GM23338 (cell line): ENCODE results near the gene TNS3. TPM values are rescaled to one million over a fixed set of nuclear protein-coding genes. Genes with fewer than 3 reads are reported as not detected.

Source experiments
- ATAC-seq: fragments of 200-7000 bp; cut with Tn5 transposase; 3 replicates; pipeline ENCODE4 v1.9.1; 2020
- DNase-seq: peaks from one replicate; pipeline ENCODE4 v3.0.0-alpha.2; 2015; ENCODE audit warnings: low spot score
- H2AFZ ChIP-seq: fragments of 200-600 bp; sonication (generic); 2 replicates; pipeline ENCODE4 v1.8.0; 2016; ENCODE audit warnings: antibody characterized with exemption, mild to moderate bottlenecking, moderate library complexity
- H3F3A ChIP-seq: fragments of 200-600 bp; sonication (generic); replicated peaks from 2 replicates; pipeline ENCODE4 v1.8.0; 2017; ENCODE audit warnings: antibody characterized with exemption, mixed run types, low read depth
- H3K27ac ChIP-seq: fragments of 200-600 bp; sonication (generic); 2 replicates; pipeline ENCODE4 v1.6.1; 2016; ENCODE audit warnings: low read depth
- H3K27me3 ChIP-seq: fragments of 200-600 bp; sonication (generic); 2 replicates; pipeline ENCODE4 v1.8.0; 2016; ENCODE audit warnings: mild to moderate bottlenecking, mixed run types, moderate library complexity; ENCODE audit not compliant: insufficient read depth
- H3K36me3 ChIP-seq: fragments of 200-600 bp; sonication (generic); 2 replicates; pipeline ENCODE4 v1.8.0; 2016; ENCODE audit warnings: mild to moderate bottlenecking; ENCODE audit not compliant: insufficient read depth
- H3K4me1 ChIP-seq: fragments of 200-600 bp; sonication (generic); 2 replicates; pipeline ENCODE4 v1.8.0; 2016; ENCODE audit warnings: mild to moderate bottlenecking, moderate library complexity; ENCODE audit not compliant: insufficient read depth
- H3K4me2 ChIP-seq: fragments of 200-600 bp; sonication (generic); 2 replicates; pipeline ENCODE4 v1.7.1; 2017; ENCODE audit warnings: mixed run types
- H3K4me3 ChIP-seq: fragments of 200-600 bp; sonication (generic); 2 replicates; pipeline ENCODE4 v1.6.1; 2016; ENCODE audit warnings: mixed run types
- H3K79me2 ChIP-seq: fragments of 200-600 bp; sonication (generic); replicated peaks from 2 replicates; pipeline ENCODE4 v1.8.0; 2017; ENCODE audit warnings: mild to moderate bottlenecking; ENCODE audit not compliant: insufficient read depth
- H3K9me2 ChIP-seq: fragments of 200-600 bp; sonication (generic); 2 replicates; pipeline ENCODE4 v1.8.0; 2017; ENCODE audit not compliant: insufficient read depth
- H4K20me1 ChIP-seq: fragments of 200-600 bp; sonication (generic); replicated peaks from 2 replicates; pipeline ENCODE4 v1.8.0; 2017; ENCODE audit warnings: mild to moderate bottlenecking; ENCODE audit not compliant: insufficient read depth
- H3K27ac Mint-ChIP-seq: 2 replicates; pipeline ENCODE4 v1.8.0; 2020; ENCODE audit warnings: inconsistent platforms, mild to moderate bottlenecking, moderate library complexity, mixed read lengths
- H3K27me3 Mint-ChIP-seq: 3 replicates; pipeline ENCODE4 v1.8.0; 2022; ENCODE audit warnings: low read depth, mild to moderate bottlenecking, moderate library complexity, mixed read lengths, inconsistent platforms; ENCODE audit not compliant: insufficient read depth, poor library complexity
- H3K36me3 Mint-ChIP-seq: 3 replicates; pipeline ENCODE4 v1.8.0; 2021; ENCODE audit warnings: low read depth, mild to moderate bottlenecking, inconsistent platforms, moderate library complexity, mixed read lengths
- H3K4me1 Mint-ChIP-seq: 3 replicates; pipeline ENCODE4 v1.8.0; 2020; ENCODE audit warnings: mild to moderate bottlenecking, inconsistent platforms, mixed read lengths
- H3K4me3 Mint-ChIP-seq: 3 replicates; pipeline ENCODE4 v1.8.0; 2021; ENCODE audit warnings: moderate library complexity, mild to moderate bottlenecking, inconsistent platforms, mixed read lengths
- H3K9me3 Mint-ChIP-seq: 3 replicates; pipeline ENCODE4 v1.8.0; 2020; ENCODE audit warnings: moderate library complexity, mild to moderate bottlenecking, inconsistent platforms, mixed read lengths
- CREB1 ChIP-seq: fragments of 250-450 bp; sonication (Bioruptor Pico); IDR thresholded peaks from 2 replicates; pipeline ENCODE4 v1.5.0; 2020; ENCODE audit warnings: low read depth, mild to moderate bottlenecking, moderate library complexity
- CTCF ChIP-seq, 2 experiments: fragments of 200-600 bp in 1 of 2; sonication (generic) in 1 of 2; conservative IDR thresholded peaks; 2 replicates each; pipeline versions ENCODE4 v1.5.1 to v1.6.1; 2016 to 2017; ENCODE audit warnings: antibody characterized with exemption in 2 of 2, low read depth in 2 of 2, mild to moderate bottlenecking in 2 of 2, moderate library complexity in 1 of 2
- ETS1 ChIP-seq: IDR thresholded peaks from 2 replicates; pipeline ENCODE4 v1.6.1; 2016; ENCODE audit warnings: antibody characterized with exemption
- EZH2 ChIP-seq: fragments of 200-600 bp; sonication (generic); IDR thresholded peaks from one replicate; pipeline ENCODE4 v1.8.0; 2017; ENCODE audit warnings: antibody characterized with exemption, mild to moderate bottlenecking, low read depth; ENCODE audit not compliant: unreplicated experiment
- EZH2phosphoT487 ChIP-seq: fragments of 200-600 bp; sonication (generic); IDR thresholded peaks from one replicate; pipeline ENCODE4 v1.8.1; 2018; ENCODE audit warnings: antibody characterized with exemption; ENCODE audit not compliant: unreplicated experiment
- JUNB ChIP-seq: IDR thresholded peaks from one replicate; pipeline ENCODE4 v1.6.1; 2016; ENCODE audit warnings: antibody characterized with exemption; ENCODE audit not compliant: unreplicated experiment
- NANOG ChIP-seq: IDR thresholded peaks from 2 replicates; pipeline ENCODE4 v1.6.1; 2016; ENCODE audit warnings: antibody characterized with exemption, borderline replicate concordance
- POLR2AphosphoS5 ChIP-seq: IDR thresholded peaks from 2 replicates; pipeline ENCODE4 v1.6.1; 2016; ENCODE audit warnings: antibody characterized with exemption, low read depth
- STAT1 ChIP-seq: IDR thresholded peaks from one replicate; pipeline ENCODE4 v1.6.1; 2016; ENCODE audit warnings: antibody characterized with exemption; ENCODE audit not compliant: unreplicated experiment
- ZNF114 ChIP-seq: fragments of 250-450 bp; sonication (Bioruptor Pico); IDR thresholded peaks from 2 replicates; pipeline ENCODE4 v1.5.0; 2020; ENCODE audit warnings: mild to moderate bottlenecking, moderate library complexity
- ZNF331 ChIP-seq: fragments of 250-450 bp; sonication (Bioruptor Pico); IDR thresholded peaks from 2 replicates; pipeline ENCODE4 v1.5.0; 2020; ENCODE audit warnings: low read depth, mild to moderate bottlenecking, moderate library complexity
- ZNF462 ChIP-seq: fragments of 250-450 bp; sonication (Bioruptor Pico); IDR thresholded peaks from 2 replicates; pipeline ENCODE4 v1.5.0; 2020; ENCODE audit warnings: mild to moderate bottlenecking, moderate library complexity
- polyA plus RNA-seq: library from polyadenylated mRNA; unstranded; fragments of >200 nt; fragmentation: Nextera tagmentation; extraction: Ambion mirVana; gene quantifications from 2 replicates; pipeline ENCODE4 v1.2.1, GENCODE V29; 2016
- total RNA-seq: library from RNA; depleted of rRNA; stranded (reverse); fragments of >200 nt; shearing (Covaris generic); gene quantifications from 2 replicates; pipeline ENCODE4 v1.2.3, GENCODE V29; 2014
- TF ChIP-seq, protein P1 (sequence below): IDR thresholded peaks from one replicate; pipeline ENCODE4 v1.6.1; 2018; ENCODE audit warnings: antibody characterized with exemption; ENCODE audit not compliant: unreplicated experiment

TNS3 gene
- total and polyA plus RNA-seq, 2 experiments from 2014 or later, result 6.2 to 28.7 TPM

GRCh38 chr7:47373871-47374451 is 207.9 kb downstream of the TNS3 start:
- Mint-ChIP-seq H3K4me3 (no peak overlapping the region), H3K27ac (no peak overlapping the region), H3K4me1 (peaks cover 33% of the 10 kb centered on the region), H3K9me3 (no peaks in the 10 kb centered on the region), H3K36me3 (peaks cover 5% of the 10 kb centered on the region; the same call in 2 of the 3 replicates), H3K27me3 (peaks cover 5% of the 10 kb centered on the region)
- Histone ChIP-seq H4K20me1 (no peaks in the 10 kb centered on the region; the same call in none of the 2 replicates), H3K36me3 (no peaks in the 10 kb centered on the region), H2AFZ (no peak overlapping the region), H3K27me3 (no peaks in the 10 kb centered on the region), H3K4me2 (no peak overlapping the region), H3K27ac (no peak overlapping the region), H3K4me3 (no peak overlapping the region), H3F3A (no peaks in the 10 kb centered on the region), H3K4me1 (peaks cover 5% of the 10 kb centered on the region), H3K9me2 (no peaks in the 10 kb centered on the region), H3K79me2 (no peaks in the 10 kb centered on the region)
- DNase-seq (no peak), ATAC-seq (no peak)
- TF ChIP-seq NANOG (no peak), POLR2AphosphoS5 (no peak), ZNF462 (CRISPR knock-in tag) (no peak), ZNF331 (CRISPR knock-in tag) (no peak), JUNB (no peak), ETS1 (no peak), CTCF (conservative IDR thresholded peaks at IDR 0.05; ENCODE audit: low read depth in 2 of 2) (no peak), EZH2phosphoT487 (no peak), EZH2 (no peak), ZNF114 (no peak), STAT1 (no peak), CREB1 (CRISPR knock-in tag) (no peak)
- TF ChIP-seq, protein P1, sequence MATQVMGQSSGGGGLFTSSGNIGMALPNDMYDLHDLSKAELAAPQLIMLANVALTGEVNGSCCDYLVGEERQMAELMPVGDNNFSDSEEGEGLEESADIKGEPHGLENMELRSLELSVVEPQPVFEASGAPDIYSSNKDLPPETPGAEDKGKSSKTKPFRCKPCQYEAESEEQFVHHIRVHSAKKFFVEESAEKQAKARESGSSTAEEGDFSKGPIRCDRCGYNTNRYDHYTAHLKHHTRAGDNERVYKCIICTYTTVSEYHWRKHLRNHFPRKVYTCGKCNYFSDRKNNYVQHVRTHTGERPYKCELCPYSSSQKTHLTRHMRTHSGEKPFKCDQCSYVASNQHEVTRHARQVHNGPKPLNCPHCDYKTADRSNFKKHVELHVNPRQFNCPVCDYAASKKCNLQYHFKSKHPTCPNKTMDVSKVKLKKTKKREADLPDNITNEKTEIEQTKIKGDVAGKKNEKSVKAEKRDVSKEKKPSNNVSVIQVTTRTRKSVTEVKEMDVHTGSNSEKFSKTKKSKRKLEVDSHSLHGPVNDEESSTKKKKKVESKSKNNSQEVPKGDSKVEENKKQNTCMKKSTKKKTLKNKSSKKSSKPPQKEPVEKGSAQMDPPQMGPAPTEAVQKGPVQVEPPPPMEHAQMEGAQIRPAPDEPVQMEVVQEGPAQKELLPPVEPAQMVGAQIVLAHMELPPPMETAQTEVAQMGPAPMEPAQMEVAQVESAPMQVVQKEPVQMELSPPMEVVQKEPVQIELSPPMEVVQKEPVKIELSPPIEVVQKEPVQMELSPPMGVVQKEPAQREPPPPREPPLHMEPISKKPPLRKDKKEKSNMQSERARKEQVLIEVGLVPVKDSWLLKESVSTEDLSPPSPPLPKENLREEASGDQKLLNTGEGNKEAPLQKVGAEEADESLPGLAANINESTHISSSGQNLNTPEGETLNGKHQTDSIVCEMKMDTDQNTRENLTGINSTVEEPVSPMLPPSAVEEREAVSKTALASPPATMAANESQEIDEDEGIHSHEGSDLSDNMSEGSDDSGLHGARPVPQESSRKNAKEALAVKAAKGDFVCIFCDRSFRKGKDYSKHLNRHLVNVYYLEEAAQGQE, result no peak
